ENCODE data around the gene GNPAT.

GNPAT gene

GRCh38 chr1:231213831-231214573, 27.0 kb upstream of the GNPAT start:
- no peak for DNase-seq

GRCh38 chr1:231214918-231215680, 25.9 kb upstream of the GNPAT start:
- DNase-seq: no peak

GRCh38 chr1:231215681-231216385, 25.2 kb upstream of the GNPAT start:
- DNase-seq: no peak

- peak; percentile 38 for DNase-seq
Observed at GRCh38 chr1:231216498-231216897, 24.5 kb upstream of the GNPAT start.

- DNase-seq: no peak
Observed at GRCh38 chr1:231217056-231217455, 24.0 kb upstream of the GNPAT start.

GRCh38 chr1:231218078-231218477, 22.9 kb upstream of the GNPAT start:
- DNase-seq: no peak

GRCh38 chr1:231219422-231220401, 21.3 kb upstream of the GNPAT start:
- DNase-seq: no peak

- no peak for DNase-seq
Observed at GRCh38 chr1:231220801-231221200, 20.2 kb upstream of the GNPAT start.

GRCh38 chr1:231226156-231226555, 14.9 kb upstream of the GNPAT start:
- no peak for DNase-seq

- no peak for DNase-seq
Observed at GRCh38 chr1:231231511-231231910, 9.5 kb upstream of the GNPAT start.

- DNase-seq: no peak
Observed at GRCh38 chr1:231232870-231233734, 7.9 kb upstream of the GNPAT start.

- DNase-seq: peak; percentile 69
Observed at GRCh38 chr1:231233735-231234417, 7.1 kb upstream of the GNPAT start.

- DNase-seq: no peak
Observed at GRCh38 chr1:231234506-231234905, 6.5 kb upstream of the GNPAT start.

GRCh38 chr1:231235526-231236207, 5.3 kb upstream of the GNPAT start:
- DNase-seq: no peak

- peak; percentile 83 for DNase-seq
Observed at GRCh38 chr1:231236208-231236591, 4.8 kb upstream of the GNPAT start.

- peak; percentile 20 for DNase-seq
Observed at GRCh38 chr1:231236938-231237337, 4.1 kb upstream of the GNPAT start.

GRCh38 chr1:231238298-231238697, 2.7 kb upstream of the GNPAT start:
- DNase-seq: no peak

- DNase-seq: no peak
Observed at GRCh38 chr1:231240531-231240882, 505 bp upstream of the GNPAT start.

GRCh38 chr1:231241750-231242149, 738 bp downstream of the GNPAT start:
- DNase-seq: peak; percentile 52

GRCh38 chr1:231242516-231243198, 1.6 kb downstream of the GNPAT start:
- DNase-seq: no peak

Data from DMS53 (cell line).